Right atrium auricular region (tissue), 2 donors: ENCODE results near the gene SPAG5. TPM values are rescaled to one million over a fixed set of nuclear protein-coding genes. Genes with fewer than 3 reads are reported as not detected.
"Not testable (repeated sequence)": the region's sequence is repeated elsewhere in the genome, so short reads cannot be mapped to it uniquely, and the experiment has no call there.

Experiments
- DNase-seq: peaks from one replicate; pipeline ENCODE4 v3.0.0-alpha.2; 2019; ENCODE audit warnings: low spot score
- H3K27ac ChIP-seq, 2 donors: fragments of 200-600 bp; sonication (generic); 1 replicate in 1 of 2; 2 replicates in 1 of 2; pipeline ENCODE4 v1.5.1; 2016 to 2019
- H3K27me3 ChIP-seq, 2 donors: fragments of 200-600 bp; sonication (generic); one replicate each; pipeline versions ENCODE4 v1.5.1 to v1.6.0; 2017 to 2019
- H3K36me3 ChIP-seq: fragments of 200-600 bp; sonication (generic); one replicate; pipeline ENCODE4 v1.5.1; 2016
- H3K4me1 ChIP-seq, 2 donors: fragments of 200-600 bp; sonication (generic); one replicate each; pipeline versions ENCODE4 v1.5.1 to v1.6.0; 2017 to 2019
- H3K4me3 ChIP-seq, 2 donors: fragments of 200-600 bp; sonication (generic); 1 replicate in 1 of 2; 2 replicates in 1 of 2; pipeline ENCODE4 v1.5.1; 2017 to 2019; ENCODE audit warnings: mild to moderate bottlenecking in 1 of 2, moderate library complexity in 1 of 2
- H3K9me3 ChIP-seq, 2 donors: fragments of 200-600 bp; sonication (generic); one replicate each; pipeline ENCODE4 v1.5.1; 2019
- CTCF ChIP-seq, 2 donors: fragments of 200-600 bp; sonication (generic); IDR thresholded peaks; one replicate each; pipeline ENCODE4 v1.5.1; 2019; ENCODE audit warnings: antibody characterized with exemption in 2 of 2
- total RNA-seq, 2 donors: library from RNA; depleted of rRNA; stranded (reverse); fragments of >200 nt; gene quantifications; one replicate each; pipeline ENCODE4 v1.1.0, GENCODE V29; 2016

SPAG5 gene
- total RNA-seq, 2 donors from 2014 or later: 0.98 to 1.1 TPM

DNA sequence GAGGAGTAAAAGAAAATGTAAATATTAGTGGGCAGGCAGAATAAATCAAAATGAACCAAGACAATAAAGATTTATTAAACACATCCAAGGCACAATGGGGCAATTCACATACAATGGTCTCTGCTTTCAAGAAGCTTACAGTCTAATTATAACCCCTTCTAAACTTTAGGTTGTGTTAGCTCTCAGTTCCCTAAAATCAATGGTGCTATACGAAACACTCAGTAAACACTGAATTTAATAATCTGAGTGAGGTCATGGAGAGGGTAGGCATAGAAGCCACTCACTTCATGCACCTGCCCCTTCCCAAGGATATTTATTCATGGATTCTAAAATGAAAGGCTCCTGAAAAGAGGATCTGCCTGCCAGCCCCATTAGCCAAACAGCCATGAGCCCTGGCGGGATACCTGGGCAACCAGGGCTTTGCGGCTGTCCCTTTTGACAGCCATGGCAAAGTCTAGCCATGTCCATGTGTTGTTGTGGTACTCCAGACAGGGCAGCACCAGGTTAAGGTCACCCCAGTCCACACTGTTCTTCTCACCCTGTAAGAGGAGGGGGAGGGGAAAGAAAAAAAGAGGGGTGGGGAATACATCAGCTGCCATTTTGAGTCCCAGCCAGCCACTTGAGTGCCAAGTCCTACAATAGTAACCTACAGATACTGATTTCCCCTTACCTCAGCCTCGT, 16.6 kb upstream of the SPAG5 start:
- no peaks in the 10 kb centered on the region for H3K27me3 ChIP-seq
- no peaks in the 10 kb centered on the region for H3K4me1 ChIP-seq
- DNase-seq: no peak
- no peak overlapping the region for H3K27ac ChIP-seq
- no peak for TF ChIP-seq CTCF (IDR thresholded peaks at IDR 0.05)
- H3K36me3 ChIP-seq: peaks cover 64% of the 10 kb centered on the region
- no peak overlapping the region for H3K4me3 ChIP-seq
- H3K9me3 ChIP-seq: no peaks in the 10 kb centered on the region

DNA sequence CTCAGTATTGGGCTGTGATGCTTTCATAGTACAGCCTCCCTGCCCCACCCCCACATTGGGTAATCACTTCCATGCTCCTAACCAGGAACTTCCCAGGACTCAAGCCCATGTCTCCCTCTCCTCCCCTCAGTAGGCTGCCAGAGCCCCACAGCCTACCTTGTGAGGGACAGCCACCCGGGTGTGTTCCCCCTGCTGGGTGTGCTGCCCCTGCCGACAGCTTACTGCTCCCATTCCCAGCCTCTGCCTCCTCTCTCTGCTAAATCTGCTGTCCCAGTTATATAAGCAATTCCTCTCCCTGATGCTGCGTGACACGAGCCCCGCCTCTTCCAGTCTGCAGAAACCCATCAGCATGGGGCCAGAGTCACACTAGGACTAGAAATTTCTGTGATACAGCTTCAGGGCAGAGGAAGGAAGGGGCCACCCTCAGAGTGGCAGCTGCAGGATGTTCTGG, 15.1 kb upstream of the SPAG5 start, which contains the start of gene RSKR:
TSS of gene RSKR (minus strand) at position 255 of the 451 bp plus-strand sequence. CDS start at position 231, 24 bp downstream.
- Histone ChIP-seq H3K36me3 (peaks cover 49% of the 10 kb centered on the region), H3K27me3 (no peaks in the 10 kb centered on the region), H3K4me3 (no peak within 1 kb of the TSS), H3K27ac (no peak within 1 kb of the TSS), H3K9me3 (no peaks in the 10 kb centered on the region), H3K4me1 (no peaks in the 10 kb centered on the region)
- TF ChIP-seq CTCF (IDR thresholded peaks at IDR 0.05): no peak
- no peak for DNase-seq

GRCh38 chr17:28612936-28613872, 14.4 kb upstream of the SPAG5 start:
- Histone ChIP-seq H3K4me3 (no peak overlapping the region), H3K4me1 (no peaks in the 10 kb centered on the region), H3K36me3 (peaks cover 42% of the 10 kb centered on the region), H3K27ac (no peak overlapping the region), H3K9me3 (no peaks in the 10 kb centered on the region), H3K27me3 (no peaks in the 10 kb centered on the region)
- no peak for DNase-seq
- peak; percentile 43 to 74 for TF ChIP-seq CTCF (IDR thresholded peaks at IDR 0.05)

GRCh38 chr17:28612531-28612930, 13.7 kb upstream of the SPAG5 start:
- no peak for DNase-seq
- Histone ChIP-seq H3K27ac (no peak overlapping the region), H3K4me3 (no peak overlapping the region), H3K4me1 (no peaks in the 10 kb centered on the region), H3K36me3 (peaks cover 35% of the 10 kb centered on the region), H3K9me3 (no peaks in the 10 kb centered on the region), H3K27me3 (no peaks in the 10 kb centered on the region)
- no peak for TF ChIP-seq CTCF (IDR thresholded peaks at IDR 0.05)

GRCh38 chr17:28610376-28610775, 11.6 kb upstream of the SPAG5 start:
- DNase-seq: no peak
- Histone ChIP-seq H3K4me3 (no peak overlapping the region), H3K36me3 (peaks cover 15% of the 10 kb centered on the region)

DNA sequence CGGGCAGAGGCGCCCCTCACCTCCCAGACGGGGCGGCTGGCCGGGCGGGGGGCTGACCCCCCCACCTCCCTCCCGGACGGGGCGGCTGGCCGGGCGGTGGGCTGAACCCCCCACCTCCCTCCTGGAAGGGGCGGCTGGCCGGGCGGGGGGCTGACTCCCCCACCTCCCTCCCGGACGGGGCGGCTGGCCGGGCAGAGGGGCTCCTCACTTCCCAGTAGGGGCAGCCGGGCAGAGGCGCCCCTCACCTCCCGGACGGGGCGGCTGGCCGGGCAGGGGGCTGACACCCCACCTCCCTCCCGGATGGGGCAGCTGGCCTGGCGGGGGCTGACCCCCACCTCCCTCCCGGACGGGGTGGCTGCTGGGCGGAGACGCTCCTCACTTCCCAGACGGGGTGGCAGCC, 5.2 kb upstream of the SPAG5 start:
- H3K36me3 ChIP-seq, H3K27me3 ChIP-seq, H3K4me3 ChIP-seq, DNase-seq, H3K4me1 ChIP-seq, H3K9me3 ChIP-seq, H3K27ac ChIP-seq: not testable (repeated sequence)

More at GRCh38 chr17:28610376-28610775, 11.6 kb upstream of the SPAG5 start:
- no peaks in the 10 kb centered on the region for H3K9me3 ChIP-seq
- no peaks in the 10 kb centered on the region for H3K27me3 ChIP-seq
- TF ChIP-seq CTCF (IDR thresholded peaks at IDR 0.05): no peak
- H3K4me1 ChIP-seq: no peaks in the 10 kb centered on the region
- no peak overlapping the region for H3K27ac ChIP-seq
